Measurements from ENCODE around the gene FAM118B. TPM values are rescaled to one million over a fixed set of nuclear protein-coding genes. Genes with fewer than 3 reads are reported as not detected.
A peak's percentile ranks its signal among the peaks of the same experiment; 100 is the strongest.

FAM118B gene
- total RNA-seq, 1 experiment from 2014 or later: 13.1 TPM

GRCh38 chr11:126268361-126268707 lies 56.8 kb downstream of the FAM118B start:
- Histone ChIP-seq H3K79me2 (ENCODE audit: low read depth) (peaks cover 44% of the 10 kb centered on the region), H3F3A (ENCODE audit: insufficient read depth, low read depth) (no peaks in the 10 kb centered on the region), H3K27me3 (ENCODE audit: insufficient read depth, low read depth) (no peaks in the 10 kb centered on the region), H3K9me3 (ENCODE audit: insufficient read depth, low read depth) (no peaks in the 10 kb centered on the region), H3K4me3 (peak overlapping the region; percentile 95), H3K9me2 (ENCODE audit: insufficient read depth) (no peaks in the 10 kb centered on the region), H3K4me1 (replicated peaks; ENCODE audit: insufficient read depth) (peaks cover 18% of the 10 kb centered on the region), H3K36me3 (ENCODE audit: low read depth) (peaks cover 45% of the 10 kb centered on the region), H3K4me2 (peak overlapping the region; percentile 91), H4K20me1 (ENCODE audit: insufficient read depth) (0 out of 2 replicates have a peak, but pooled peaks cover 4% of the 10 kb centered on the region), H2AFZ (peak overlapping the region; percentile 81), H3K27ac (peak overlapping the region; percentile 63)
- no TSS peak for BruUV-seq (replicated peaks)
- DNase-seq: no peak
- TF ChIP-seq CTCF (conservative IDR thresholded peaks at IDR 0.05) (no peak), EZH2 (IDR thresholded peaks at IDR 0.05; ENCODE audit: low read depth) (no peak)
- ChIA-PET CTCF (no interaction called here), POLR2A (ENCODE audit: unreplicated experiment) (interaction anchor here (0.6 kb wide), 1 partner anchor 218 kb away, joined by 7 read pairs; no protein-coding TSS in a partner anchor)
- intact Hi-C loops (cut with micrococcal nuclease; ENCODE audit: unreplicated experiment): loop anchor here (1.0 to 10.0 kb wide), 2 partner anchors 57 to 344 kb away; partner anchors contain the start of genes FAM118B and RPUSD4

- H3K4me3 ChIP-seq: peak within 1 kb of the TSS; percentile 95
- peak within 1 kb of the TSS; percentile 97 for H3K4me2 ChIP-seq
- peak within 1 kb of the TSS; percentile 63 for H3K27ac ChIP-seq
- H3K27me3 ChIP-seq (ENCODE audit: insufficient read depth, low read depth): no peaks in the 10 kb centered on the region
- H3K9me2 ChIP-seq (ENCODE audit: insufficient read depth): no peaks in the 10 kb centered on the region
- no peaks in the 10 kb centered on the region for H3K9me3 ChIP-seq (ENCODE audit: insufficient read depth, low read depth)
- peaks cover 18% of the 10 kb centered on the region for H3K4me1 ChIP-seq (replicated peaks; ENCODE audit: insufficient read depth)
- BruUV-seq (replicated peaks): TSS peak; percentile 73
- peak; percentile 97 to 99 for DNase-seq
- peaks cover 44% of the 10 kb centered on the region for H3K79me2 ChIP-seq (ENCODE audit: low read depth)
- peaks cover 43% of the 10 kb centered on the region for H3K36me3 ChIP-seq (ENCODE audit: low read depth)
- H3F3A ChIP-seq (ENCODE audit: insufficient read depth, low read depth): no peaks in the 10 kb centered on the region
- ChIA-PET CTCF (no interaction called here), POLR2A (ENCODE audit: unreplicated experiment) (no interaction called here)
- intact Hi-C loops (cut with micrococcal nuclease; ENCODE audit: unreplicated experiment): loop anchor here (1.0 to 10.0 kb wide), 3 partner anchors 14 to 344 kb away; partner anchors contain the start of genes FAM118B, RPUSD4 and TIRAP
- H4K20me1 ChIP-seq (ENCODE audit: insufficient read depth): 0 out of 2 replicates have a peak, but pooled peaks cover 4% of the 10 kb centered on the region
- TF ChIP-seq CTCF (conservative IDR thresholded peaks at IDR 0.05) (no peak), EZH2 (IDR thresholded peaks at IDR 0.05; ENCODE audit: low read depth) (no peak)
- H2AFZ ChIP-seq: peak within 1 kb of the TSS; percentile 97
Measured at GRCh38 chr11:126268708-126269579, 57.4 kb downstream of the FAM118B start, which contains the start of the genes FOXRED1 and SRPRA. FOXRED1 (plus strand) TSS chr11:126269154; CDS start chr11:126269207, 53 bp downstream. SRPRA (minus strand) TSS chr11:126268895; CDS start chr11:126268804, 91 bp downstream.

GRCh38 chr11:126277322-126277721 lies 65.7 kb downstream of the FAM118B start:
- no peak for DNase-seq
- no peak for TF ChIP-seq CTCF (conservative IDR thresholded peaks at IDR 0.05)
- TF ChIP-seq EZH2 (IDR thresholded peaks at IDR 0.05; ENCODE audit: low read depth): no peak
- BruUV-seq (replicated peaks): no TSS peak
- CTCF ChIA-PET: no interaction called here
- Histone ChIP-seq H3K4me2 (no peak overlapping the region), H3F3A (ENCODE audit: insufficient read depth, low read depth) (no peaks in the 10 kb centered on the region), H3K79me2 (ENCODE audit: low read depth) (no peaks in the 10 kb centered on the region), H3K9me3 (ENCODE audit: insufficient read depth, low read depth) (no peaks in the 10 kb centered on the region), H3K4me3 (no peak overlapping the region), H3K27ac (no peak overlapping the region), H2AFZ (no peak overlapping the region), H3K4me1 (replicated peaks; ENCODE audit: insufficient read depth) (peaks cover 4% of the 10 kb centered on the region; the same call in 1 of the 2 replicates), H3K9me2 (ENCODE audit: insufficient read depth) (no peaks in the 10 kb centered on the region), H3K27me3 (ENCODE audit: insufficient read depth, low read depth) (no peaks in the 10 kb centered on the region), H3K36me3 (ENCODE audit: low read depth) (0 out of 2 replicates have a peak, but pooled peaks cover 10% of the 10 kb centered on the region), H4K20me1 (ENCODE audit: insufficient read depth) (no peaks in the 10 kb centered on the region)
- POLR2A ChIA-PET (ENCODE audit: unreplicated experiment): interaction anchor here (0.6 kb wide), 1 partner anchor 309 kb away, joined by 4 read pairs; no protein-coding TSS in a partner anchor
- intact Hi-C loops (cut with micrococcal nuclease; ENCODE audit: unreplicated experiment): no loop called here

All from PC-9 (cell line).